CD4-positive, alpha-beta T cell treated with Interleukin-1 beta for 1 hour (primary cell): ENCODE data around the gene ACIN1.

Experiments used
- DNase-seq, 2 donors: peaks; one replicate each; pipeline ENCODE4 v3.0.0-alpha.2; 2020 to 2022

Gene ACIN1

GRCh38 chr14:23104070-23104590 is 9.2 kb upstream of the ACIN1 start:
- no peak for DNase-seq

GRCh38 chr14:23103581-23103980 is 8.6 kb upstream of the ACIN1 start:
- no peak for DNase-seq

GRCh38 chr14:23102801-23103200 is 7.9 kb upstream of the ACIN1 start:
- no peak for DNase-seq

GRCh38 chr14:23101986-23102625 is 7.2 kb upstream of the ACIN1 start:
- no peak for DNase-seq

GRCh38 chr14:23101213-23101970 is 6.5 kb upstream of the ACIN1 start:
- DNase-seq = no peak

GRCh38 chr14:23099212-23099861 is 4.4 kb upstream of the ACIN1 start:
- no peak for DNase-seq

GRCh38 chr14:23097786-23098185 is 2.9 kb upstream of the ACIN1 start:
- no peak for DNase-seq

- DNase-seq = peak; percentile 99 to 100
Measured at GRCh38 chr14:23095196-23096108, 516 bp upstream of the ACIN1 start, which contains the start of gene C14orf119. C14orf119 (plus strand) TSS chr14:23095505; CDS start chr14:23097659, 2,154 bp downstream.

GRCh38 chr14:23093991-23094665 is 808 bp downstream of the ACIN1 start:
- peak in 1 of 2 donors; percentile 86 for DNase-seq

- DNase-seq = no peak
Measured at GRCh38 chr14:23093526-23093925, 1.4 kb downstream of the ACIN1 start.

- no peak for DNase-seq
Measured at GRCh38 chr14:23093104-23093503, 1.8 kb downstream of the ACIN1 start.

GRCh38 chr14:23091294-23092225 is 3.4 kb downstream of the ACIN1 start:
- no peak for DNase-seq

GRCh38 chr14:23090254-23090636 is 4.7 kb downstream of the ACIN1 start:
- DNase-seq = no peak

- no peak for DNase-seq
Measured at GRCh38 chr14:23089498-23090253, 5.3 kb downstream of the ACIN1 start.

- no peak for DNase-seq
Measured at GRCh38 chr14:23086565-23086964, 8.4 kb downstream of the ACIN1 start.

GRCh38 chr14:23085458-23085857 is 9.5 kb downstream of the ACIN1 start:
- no peak for DNase-seq

- no peak for DNase-seq
Measured at GRCh38 chr14:23080474-23080873, 14.5 kb downstream of the ACIN1 start.

GRCh38 chr14:23079716-23080115 is 15.2 kb downstream of the ACIN1 start:
- no peak for DNase-seq

GRCh38 chr14:23078692-23079116 is 16.2 kb downstream of the ACIN1 start:
- DNase-seq = peak in 1 of 2 donors; percentile 65

- DNase-seq = no peak
Measured at GRCh38 chr14:23077962-23078361, 17.0 kb downstream of the ACIN1 start.
